ENCODE results near the gene CLEC4M.
"Not testable (repeated sequence)": the region's sequence is repeated elsewhere in the genome, so short reads cannot be mapped to it uniquely, and the experiment has no call there.

CLEC4M gene

GRCh38 chr19:7788933-7789323 is 25.9 kb downstream of the CLEC4M start:
- Histone ChIP-seq H3K27me3 (ENCODE audit: control insufficient read depth, low read length) (peaks cover 7% of the 10 kb centered on the region), H3K79me2 (ENCODE audit: control insufficient read depth, low read length) (no peaks in the 10 kb centered on the region), H3K4me2 (ENCODE audit: low read length) (no peak overlapping the region), H3K9me2 (replicated peaks; ENCODE audit: control insufficient read depth, low read length) (no peaks in the 10 kb centered on the region), H3K4me3 (ENCODE audit: low read length) (no peak overlapping the region), H3K27ac (ENCODE audit: low read depth, low read length) (no peak overlapping the region), H3F3A (ENCODE audit: control insufficient read depth, insufficient read depth) (no peaks in the 10 kb centered on the region), H3K36me3 (ENCODE audit: control insufficient read depth, low read length) (no peaks in the 10 kb centered on the region), H4K20me1 (ENCODE audit: control insufficient read depth, insufficient read depth, low read depth, low read length) (no peaks in the 10 kb centered on the region), H3K9me3 (ENCODE audit: control insufficient read depth, insufficient read depth, low read length) (peaks cover 6% of the 10 kb centered on the region; the same call in 1 of the 2 replicates), H3K4me1 (ENCODE audit: control insufficient read depth, low read length) (no peaks in the 10 kb centered on the region)
- TF ChIP-seq CTCF (IDR thresholded peaks at IDR 0.05; ENCODE audit: low read depth, low read length, poor library complexity, severe bottlenecking) (no peak), EZH2phosphoT487 (IDR thresholded peaks at IDR 0.05; ENCODE audit: borderline replicate concordance, low read length) (no peak)

GRCh38 chr19:7789447-7789846 is 26.4 kb downstream of the CLEC4M start:
- Histone ChIP-seq H4K20me1 (ENCODE audit: control insufficient read depth, insufficient read depth, low read depth, low read length) (no peaks in the 10 kb centered on the region), H3K79me2 (ENCODE audit: control insufficient read depth, low read length) (no peaks in the 10 kb centered on the region), H3K9me3 (ENCODE audit: control insufficient read depth, insufficient read depth, low read length) (peaks cover 6% of the 10 kb centered on the region; the same call in 1 of the 2 replicates), H3K27ac (ENCODE audit: low read depth, low read length) (no peak overlapping the region), H3K27me3 (ENCODE audit: control insufficient read depth, low read length) (0 out of 2 replicates have a peak, but pooled peaks cover 2% of the 10 kb centered on the region), H3K4me2 (ENCODE audit: low read length) (no peak overlapping the region), H3K9me2 (replicated peaks; ENCODE audit: control insufficient read depth, low read length) (no peaks in the 10 kb centered on the region), H3K4me3 (ENCODE audit: low read length) (no peak overlapping the region), H3K36me3 (ENCODE audit: control insufficient read depth, low read length) (no peaks in the 10 kb centered on the region), H3K4me1 (ENCODE audit: control insufficient read depth, low read length) (no peaks in the 10 kb centered on the region), H3F3A (ENCODE audit: control insufficient read depth, insufficient read depth) (no peaks in the 10 kb centered on the region)
- no peak for TF ChIP-seq CTCF (IDR thresholded peaks at IDR 0.05; ENCODE audit: low read depth, low read length, poor library complexity, severe bottlenecking)

GRCh38 chr19:7790416-7790815 is 27.4 kb downstream of the CLEC4M start:
- Histone ChIP-seq H3K79me2 (ENCODE audit: control insufficient read depth, low read length) (no peaks in the 10 kb centered on the region), H3K9me3 (ENCODE audit: control insufficient read depth, insufficient read depth, low read length) (no peaks in the 10 kb centered on the region), H3K4me1 (ENCODE audit: control insufficient read depth, low read length) (no peaks in the 10 kb centered on the region), H3K27me3 (ENCODE audit: control insufficient read depth, low read length) (no peaks in the 10 kb centered on the region), H3K4me2 (ENCODE audit: low read length) (no peak overlapping the region), H3K27ac (ENCODE audit: low read depth, low read length) (no peak overlapping the region), H4K20me1 (ENCODE audit: control insufficient read depth, insufficient read depth, low read depth, low read length) (no peaks in the 10 kb centered on the region), H3K4me3 (ENCODE audit: low read length) (no peak overlapping the region), H3K9me2 (replicated peaks; ENCODE audit: control insufficient read depth, low read length) (no peaks in the 10 kb centered on the region), H3K36me3 (ENCODE audit: control insufficient read depth, low read length) (no peaks in the 10 kb centered on the region), H3F3A (ENCODE audit: control insufficient read depth, insufficient read depth) (no peaks in the 10 kb centered on the region)
- TF ChIP-seq CTCF (IDR thresholded peaks at IDR 0.05; ENCODE audit: low read depth, low read length, poor library complexity, severe bottlenecking) (no peak), EZH2phosphoT487 (IDR thresholded peaks at IDR 0.05; ENCODE audit: borderline replicate concordance, low read length) (no peak)

GRCh38 chr19:7792281-7792680 is 29.2 kb downstream of the CLEC4M start:
- Histone ChIP-seq H3F3A (ENCODE audit: control insufficient read depth, insufficient read depth) (no peaks in the 10 kb centered on the region), H3K27me3 (ENCODE audit: control insufficient read depth, low read length) (peaks cover under 1% of the 10 kb centered on the region), H3K4me2 (ENCODE audit: low read length) (no peak overlapping the region), H3K4me1 (ENCODE audit: control insufficient read depth, low read length) (no peaks in the 10 kb centered on the region), H3K36me3 (ENCODE audit: control insufficient read depth, low read length) (no peaks in the 10 kb centered on the region), H3K79me2 (ENCODE audit: control insufficient read depth, low read length) (no peaks in the 10 kb centered on the region), H3K9me3 (ENCODE audit: control insufficient read depth, insufficient read depth, low read length) (no peaks in the 10 kb centered on the region), H3K27ac (ENCODE audit: low read depth, low read length) (no peak overlapping the region), H3K4me3 (ENCODE audit: low read length) (no peak overlapping the region), H3K9me2 (replicated peaks; ENCODE audit: control insufficient read depth, low read length) (no peaks in the 10 kb centered on the region), H4K20me1 (ENCODE audit: control insufficient read depth, insufficient read depth, low read depth, low read length) (no peaks in the 10 kb centered on the region)
- TF ChIP-seq EZH2phosphoT487 (IDR thresholded peaks at IDR 0.05; ENCODE audit: borderline replicate concordance, low read length) (no peak), CTCF (IDR thresholded peaks at IDR 0.05; ENCODE audit: low read depth, low read length, poor library complexity, severe bottlenecking) (no peak)

GRCh38 chr19:7792701-7793100 is 29.7 kb downstream of the CLEC4M start:
- not testable (repeated sequence) for H3K9me3 ChIP-seq (ENCODE audit: control insufficient read depth, insufficient read depth, low read length); H3K4me3 ChIP-seq (ENCODE audit: low read length); H3K27me3 ChIP-seq (ENCODE audit: control insufficient read depth, low read length); H3K79me2 ChIP-seq (ENCODE audit: control insufficient read depth, low read length); H3K4me1 ChIP-seq (ENCODE audit: control insufficient read depth, low read length); H3K36me3 ChIP-seq (ENCODE audit: control insufficient read depth, low read length); H3K4me2 ChIP-seq (ENCODE audit: low read length); H3K9me2 ChIP-seq (replicated peaks; ENCODE audit: control insufficient read depth, low read length); H3F3A ChIP-seq (ENCODE audit: control insufficient read depth, insufficient read depth); H4K20me1 ChIP-seq (ENCODE audit: control insufficient read depth, insufficient read depth, low read depth, low read length); H3K27ac ChIP-seq (ENCODE audit: low read depth, low read length)

All from DOHH2 (cell line).